Caco-2 (cell line): ENCODE data around the gene NGDN. TPM values are rescaled to one million over a fixed set of nuclear protein-coding genes. Genes with fewer than 3 reads are reported as not detected.

Source experiments
- BruUV-seq: library from RNA; stranded (reverse); fragments of 400-500 nt; replicated peaks from 2 replicates; lab custom pipeline; 2021; lab: Mats Ljungman, UMichigan
- CTCF ChIA-PET: fragments of 300-600 bp; sonication (Branson Sonifier 250); formaldehyde crosslinking; loops from one replicate; lab custom pipeline; 2022; ENCODE audit warnings: antibody characterized with exemption; lab: Charles Lee
- POLR2A ChIA-PET: fragments of 300-600 bp; sonication (Branson Sonifier 250); formaldehyde crosslinking; loops from one replicate; lab custom pipeline; 2022; ENCODE audit warnings: antibody characterized with exemption; lab: Charles Lee
- DNase-seq, 2 experiments: peaks; one replicate each; pipeline versions ENCODE4 v3.0.0 to v3.0.0-alpha.2; 2020 to 2022
- H3K27me3 ChIP-seq: replicated peaks from 2 replicates; pipeline ENCODE4 v1.6.0; 2011; ENCODE audit warnings: low read length; ENCODE audit not compliant: control insufficient read depth, insufficient read depth
- H3K36me3 ChIP-seq: 2 replicates; pipeline ENCODE4 v1.5.1; 2011; ENCODE audit warnings: low read length; ENCODE audit not compliant: control insufficient read depth, insufficient read depth
- H3K4me1 ChIP-seq: fragments of 250-450 bp; sonication (Bioruptor Pico); 2 replicates; pipeline ENCODE4 v1.5.1; 2020; ENCODE audit warnings: mild to moderate bottlenecking
- H3K4me3 ChIP-seq: 2 replicates; pipeline ENCODE4 v1.5.1; 2011; ENCODE audit warnings: low read depth, mild to moderate bottlenecking, control low read depth, low read length
- H3K9me3 ChIP-seq: fragments of 250-450 bp; sonication (Bioruptor Pico); 2 replicates; pipeline ENCODE4 v1.5.1; 2020; ENCODE audit warnings: mild to moderate bottlenecking, moderate library complexity
- H3K27ac Mint-ChIP-seq: one replicate; pipeline ENCODE4 v1.8.0; 2022; ENCODE audit warnings: mixed read lengths; ENCODE audit not compliant: unreplicated experiment
- H3K27me3 Mint-ChIP-seq: one replicate; pipeline ENCODE4 v1.8.0; 2022; ENCODE audit warnings: mixed read lengths; ENCODE audit not compliant: insufficient read depth, unreplicated experiment
- H3K36me3 Mint-ChIP-seq: one replicate; pipeline ENCODE4 v1.8.0; 2022; ENCODE audit warnings: mild to moderate bottlenecking, mixed read lengths; ENCODE audit not compliant: insufficient read depth, unreplicated experiment
- H3K4me1 Mint-ChIP-seq: one replicate; pipeline ENCODE4 v1.8.0; 2022; ENCODE audit warnings: low read depth, mixed read lengths; ENCODE audit not compliant: unreplicated experiment
- H3K4me3 Mint-ChIP-seq: one replicate; pipeline ENCODE4 v1.8.0; 2022; ENCODE audit warnings: mild to moderate bottlenecking, moderate library complexity, mixed read lengths; ENCODE audit not compliant: unreplicated experiment
- H3K9me3 Mint-ChIP-seq: one replicate; pipeline ENCODE4 v1.8.0; 2022; ENCODE audit warnings: mixed read lengths; ENCODE audit not compliant: unreplicated experiment
- intact Hi-C: fragments of 100-400 bp; cut with micrococcal nuclease; formaldehyde crosslinking; loops from one replicate; pipeline ENCODE4 v1.10.0; 2022; ENCODE audit not compliant: unreplicated experiment
- total RNA-seq: library from RNA; stranded (reverse); gene quantifications from 2 replicates; pipeline ENCODE4 v1.2.3, GENCODE V29; 2022
- TF ChIP-seq, protein P1 (sequence below), 2 experiments: fragments of 200-600 bp in 1 of 2; IDR thresholded peaks; 1 replicate in 1 of 2; 2 replicates in 1 of 2; pipeline versions ENCODE4 v1.5.1 to v1.8.0; 2011 to 2022; ENCODE audit warnings: antibody characterized with exemption in 1 of 2, control low read depth in 1 of 2, inconsistent platforms in 1 of 2, low read depth in 1 of 2, low read length in 1 of 2, mild to moderate bottlenecking in 1 of 2, moderate library complexity in 1 of 2; ENCODE audit not compliant: insufficient read depth in 1 of 2, severe bottlenecking in 1 of 2, unreplicated experiment in 1 of 2

Gene NGDN
- total RNA-seq, 1 experiment from 2014 or later: 55.0 TPM

DNA sequence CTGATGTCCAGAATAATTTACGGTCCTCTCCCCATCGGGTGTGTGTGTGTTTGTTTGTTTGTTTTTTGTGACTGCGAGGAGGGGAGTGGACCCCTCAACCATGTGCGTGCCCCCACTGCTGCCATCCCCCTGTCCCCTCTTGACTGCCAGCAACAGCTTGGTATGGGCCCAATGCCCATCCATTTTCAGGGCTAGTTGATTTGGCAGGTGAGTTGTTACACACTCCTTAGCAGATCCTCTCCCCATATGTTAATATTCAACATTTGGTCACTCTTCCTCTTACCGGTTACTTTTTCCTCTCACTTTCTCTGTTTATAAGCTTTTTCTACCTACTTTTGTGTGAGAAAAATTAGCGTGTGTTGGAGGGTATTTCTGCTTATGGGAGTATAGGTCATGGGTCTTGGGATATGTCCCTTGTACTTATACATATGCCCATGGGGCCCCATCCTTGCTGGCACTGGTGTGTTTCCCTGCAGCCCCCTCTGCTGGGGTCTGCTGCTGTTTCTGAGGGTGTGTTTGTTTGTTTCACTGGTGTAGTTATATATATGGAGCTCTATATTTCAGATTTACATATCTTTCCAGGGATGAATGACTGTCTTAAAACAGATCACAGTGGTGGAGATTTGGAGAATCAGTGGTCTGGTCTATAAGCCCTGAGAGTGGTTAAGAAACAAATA, 48.3 kb downstream of the NGDN start:
- ChIA-PET POLR2A (no interaction called here), CTCF (no interaction called here)
- no peaks in the 10 kb centered on the region for H3K4me1 ChIP-seq
- no peaks in the 10 kb centered on the region for H3K36me3 ChIP-seq
- Mint-ChIP-seq H3K27me3 (no peaks in the 10 kb centered on the region), H3K4me1 (no peaks in the 10 kb centered on the region), H3K9me3 (no peaks in the 10 kb centered on the region), H3K36me3 (no peaks in the 10 kb centered on the region), H3K4me3 (no peak overlapping the region), H3K27ac (no peak overlapping the region)
- H3K9me3 ChIP-seq: no peaks in the 10 kb centered on the region
- no TSS peak for BruUV-seq
- TF ChIP-seq, protein P1, sequence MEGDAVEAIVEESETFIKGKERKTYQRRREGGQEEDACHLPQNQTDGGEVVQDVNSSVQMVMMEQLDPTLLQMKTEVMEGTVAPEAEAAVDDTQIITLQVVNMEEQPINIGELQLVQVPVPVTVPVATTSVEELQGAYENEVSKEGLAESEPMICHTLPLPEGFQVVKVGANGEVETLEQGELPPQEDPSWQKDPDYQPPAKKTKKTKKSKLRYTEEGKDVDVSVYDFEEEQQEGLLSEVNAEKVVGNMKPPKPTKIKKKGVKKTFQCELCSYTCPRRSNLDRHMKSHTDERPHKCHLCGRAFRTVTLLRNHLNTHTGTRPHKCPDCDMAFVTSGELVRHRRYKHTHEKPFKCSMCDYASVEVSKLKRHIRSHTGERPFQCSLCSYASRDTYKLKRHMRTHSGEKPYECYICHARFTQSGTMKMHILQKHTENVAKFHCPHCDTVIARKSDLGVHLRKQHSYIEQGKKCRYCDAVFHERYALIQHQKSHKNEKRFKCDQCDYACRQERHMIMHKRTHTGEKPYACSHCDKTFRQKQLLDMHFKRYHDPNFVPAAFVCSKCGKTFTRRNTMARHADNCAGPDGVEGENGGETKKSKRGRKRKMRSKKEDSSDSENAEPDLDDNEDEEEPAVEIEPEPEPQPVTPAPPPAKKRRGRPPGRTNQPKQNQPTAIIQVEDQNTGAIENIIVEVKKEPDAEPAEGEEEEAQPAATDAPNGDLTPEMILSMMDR (IDR thresholded peaks at IDR 0.05; ENCODE audit: insufficient read depth in 1 of 2, low read depth in 1 of 2, low read length in 1 of 2, severe bottlenecking in 1 of 2, unreplicated experiment in 1 of 2): no peak
- no peak overlapping the region for H3K4me3 ChIP-seq
- DNase-seq: no peak
- no peaks in the 10 kb centered on the region for H3K27me3 ChIP-seq
- intact Hi-C loops: no loop called here

DNA sequence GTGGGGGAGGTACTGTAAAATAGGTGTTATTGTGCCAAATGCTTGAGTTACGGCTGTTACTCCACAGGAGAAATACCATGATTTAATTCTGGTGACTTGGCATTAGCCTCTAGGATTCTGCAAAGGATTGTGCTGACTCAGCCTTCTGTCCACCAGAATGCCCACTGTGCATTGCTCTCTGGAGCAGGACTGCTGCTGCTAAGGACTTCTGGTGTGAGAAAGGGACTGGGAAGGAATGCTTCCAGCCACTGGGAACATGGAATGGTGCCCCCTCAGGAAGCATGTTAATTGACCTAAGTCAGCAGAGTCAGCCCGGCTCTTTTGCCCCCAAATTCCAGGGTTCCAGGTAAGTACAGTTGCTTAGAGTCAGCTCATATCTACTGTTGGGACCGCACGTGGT, 49.2 kb downstream of the NGDN start:
- H3K27me3 ChIP-seq: no peaks in the 10 kb centered on the region
- H3K36me3 ChIP-seq: no peaks in the 10 kb centered on the region
- Mint-ChIP-seq H3K4me3 (no peak overlapping the region), H3K36me3 (no peaks in the 10 kb centered on the region), H3K27ac (no peak overlapping the region), H3K4me1 (no peaks in the 10 kb centered on the region), H3K27me3 (no peaks in the 10 kb centered on the region), H3K9me3 (no peaks in the 10 kb centered on the region)
- POLR2A ChIA-PET: no interaction called here
- no peaks in the 10 kb centered on the region for H3K4me1 ChIP-seq
- no peak for DNase-seq
- CTCF ChIA-PET: no interaction called here
- TF ChIP-seq, protein P1 (IDR thresholded peaks at IDR 0.05; ENCODE audit: insufficient read depth in 1 of 2, low read depth in 1 of 2, low read length in 1 of 2, severe bottlenecking in 1 of 2, unreplicated experiment in 1 of 2): no peak
- no peaks in the 10 kb centered on the region for H3K9me3 ChIP-seq
- no TSS peak for BruUV-seq
- intact Hi-C loops: no loop called here
- H3K4me3 ChIP-seq: no peak overlapping the region

DNA sequence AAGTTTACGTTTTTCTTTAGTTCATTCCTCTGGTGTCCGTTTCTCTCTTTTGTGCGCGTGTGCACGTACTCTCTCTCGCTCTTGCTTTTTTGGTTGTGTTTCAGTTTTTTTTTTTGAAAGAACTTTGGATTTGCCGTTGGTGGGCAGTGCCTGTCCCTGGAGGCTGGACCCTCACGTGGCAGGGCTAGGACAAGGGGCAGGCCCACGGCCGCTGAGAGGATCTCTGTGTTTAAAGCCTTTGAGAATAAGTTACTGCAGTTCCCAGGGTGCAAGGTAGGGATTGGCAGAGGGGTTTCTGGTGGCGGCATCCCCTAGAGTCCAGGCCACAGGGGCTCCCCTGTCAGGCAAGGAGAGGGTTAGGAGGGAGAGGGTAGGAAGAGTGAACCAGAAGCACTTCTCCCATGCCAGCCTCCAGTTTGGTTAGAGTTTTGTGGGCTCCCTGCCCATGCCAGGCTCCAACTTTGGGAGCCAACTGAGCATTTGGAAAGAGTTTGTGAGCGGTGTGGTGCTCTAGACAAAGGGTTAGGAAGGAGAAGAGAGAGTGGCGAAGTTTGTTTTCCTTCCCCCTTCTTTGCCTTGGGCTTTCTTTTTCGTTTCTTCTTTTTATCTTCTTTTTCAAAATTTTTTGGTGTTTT, 51.5 kb downstream of the NGDN start:
- ChIA-PET CTCF (no interaction called here), POLR2A (no interaction called here)
- Mint-ChIP-seq H3K4me1 (no peaks in the 10 kb centered on the region), H3K9me3 (no peaks in the 10 kb centered on the region), H3K27me3 (no peaks in the 10 kb centered on the region), H3K27ac (no peak overlapping the region), H3K4me3 (no peak overlapping the region), H3K36me3 (no peaks in the 10 kb centered on the region)
- DNase-seq: no peak
- intact Hi-C loops: no loop called here
- H3K4me1 ChIP-seq: no peaks in the 10 kb centered on the region
- H3K27me3 ChIP-seq: no peaks in the 10 kb centered on the region
- no TSS peak for BruUV-seq
- TF ChIP-seq, protein P1 (IDR thresholded peaks at IDR 0.05; ENCODE audit: insufficient read depth in 1 of 2, low read depth in 1 of 2, low read length in 1 of 2, severe bottlenecking in 1 of 2, unreplicated experiment in 1 of 2): no peak
- H3K9me3 ChIP-seq: no peaks in the 10 kb centered on the region
- no peak overlapping the region for H3K4me3 ChIP-seq
- no peaks in the 10 kb centered on the region for H3K36me3 ChIP-seq
